A673 (cell line): Measurements from ENCODE around the gene SRGAP2B.
"Not testable (repeated sequence)": the region's sequence is repeated elsewhere in the genome, so short reads cannot be mapped to it uniquely, and the experiment has no call there.

Source experiments
- CTCF ChIP-seq: fragments of 300-800, 200-600 bp; sonication (generic); conservative IDR thresholded peaks from 2 replicates; pipeline ENCODE4 v1.5.1; 2017; ENCODE audit warnings: low read depth, mild to moderate bottlenecking, antibody characterized with exemption, low read length, moderate library complexity, mixed read lengths
- EZH2 ChIP-seq: fragments of 200-600 bp; sonication (generic); IDR thresholded peaks from 2 replicates; pipeline ENCODE4 v1.6.1; 2017; ENCODE audit warnings: borderline replicate concordance, low read depth, mild to moderate bottlenecking, mixed read lengths, antibody characterized with exemption, low read length; ENCODE audit not compliant: poor library complexity, severe bottlenecking

GRCh38 chr1:145101725-145102124, 6.6 kb upstream of the SRGAP2B start:
- not testable (repeated sequence) for TF ChIP-seq CTCF, EZH2
